HG02610 (cell line): ENCODE data around the gene TMEM204.

ENCODE experiments used
- ATAC-seq: cut with Tn5 transposase; IDR thresholded peaks from one replicate; pipeline ENCODE4 v1.9.1; 2021; ENCODE audit warnings: mild to moderate bottlenecking, moderate library complexity; ENCODE audit not compliant: unreplicated experiment

TMEM204 gene

DNA sequence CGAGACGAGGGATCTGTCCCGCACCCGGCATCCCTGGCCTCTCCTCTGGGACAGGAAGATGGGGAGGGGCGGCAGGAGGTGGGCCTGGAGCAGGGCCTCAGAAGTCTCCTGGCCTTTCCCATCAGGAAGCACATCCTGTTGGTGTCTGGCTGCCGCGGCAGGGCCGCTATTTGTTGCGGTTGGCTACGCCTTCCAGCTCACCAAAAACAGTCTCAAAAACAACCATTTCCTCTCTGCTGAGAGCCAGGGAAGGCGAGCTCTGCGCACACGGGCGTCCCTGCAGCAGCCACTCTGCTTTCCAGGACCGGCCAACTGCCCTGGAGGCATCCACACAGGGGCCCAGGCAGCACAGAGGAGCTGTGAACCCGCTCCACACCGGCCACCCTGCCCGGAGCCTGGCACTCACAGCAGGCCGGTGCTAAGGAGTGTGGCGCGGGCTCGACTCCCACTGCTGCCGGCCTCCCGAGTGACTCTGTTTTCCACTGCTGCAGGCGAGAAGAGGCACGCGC, at the start of gene TMEM204:
Gene TMEM204, plus strand, starts transcription at position 224 of the 509 bp plus-strand sequence. CDS start 610 bp downstream, outside the sequence.
- ATAC-seq: no peak

DNA sequence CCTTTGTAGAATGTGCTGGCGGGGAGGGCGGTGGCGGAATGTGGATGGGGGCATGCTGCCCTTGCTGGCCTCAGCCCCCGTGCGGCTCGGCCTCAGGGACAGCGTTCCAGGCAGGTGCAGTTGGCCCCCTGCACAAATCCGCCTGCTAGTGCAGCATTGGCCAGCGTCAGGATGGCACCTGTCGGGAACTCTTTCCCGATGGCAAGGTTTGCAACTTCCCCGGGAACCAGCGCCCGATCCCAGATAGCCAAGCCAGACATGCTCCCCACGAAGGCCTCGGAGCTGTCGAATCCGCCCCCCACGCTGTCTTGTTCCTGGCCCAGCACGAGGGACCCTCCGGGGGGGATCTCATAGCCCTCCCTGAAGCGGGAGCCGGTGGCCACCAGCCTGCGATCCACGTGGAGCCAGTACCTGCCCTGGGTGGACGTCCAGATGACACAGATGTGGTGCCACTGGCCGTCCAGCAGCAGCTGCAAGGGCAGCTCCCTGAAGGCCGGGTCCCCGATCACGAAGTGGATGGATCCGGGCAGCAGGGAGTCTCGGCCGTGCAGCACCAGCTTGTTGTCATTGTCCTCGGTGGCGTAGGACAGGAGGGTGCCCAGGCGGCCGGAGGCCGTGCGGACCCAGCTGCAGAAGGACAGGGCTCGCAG, 47.5 kb upstream of the TMEM204 start:
- ATAC-seq: no peak

DNA sequence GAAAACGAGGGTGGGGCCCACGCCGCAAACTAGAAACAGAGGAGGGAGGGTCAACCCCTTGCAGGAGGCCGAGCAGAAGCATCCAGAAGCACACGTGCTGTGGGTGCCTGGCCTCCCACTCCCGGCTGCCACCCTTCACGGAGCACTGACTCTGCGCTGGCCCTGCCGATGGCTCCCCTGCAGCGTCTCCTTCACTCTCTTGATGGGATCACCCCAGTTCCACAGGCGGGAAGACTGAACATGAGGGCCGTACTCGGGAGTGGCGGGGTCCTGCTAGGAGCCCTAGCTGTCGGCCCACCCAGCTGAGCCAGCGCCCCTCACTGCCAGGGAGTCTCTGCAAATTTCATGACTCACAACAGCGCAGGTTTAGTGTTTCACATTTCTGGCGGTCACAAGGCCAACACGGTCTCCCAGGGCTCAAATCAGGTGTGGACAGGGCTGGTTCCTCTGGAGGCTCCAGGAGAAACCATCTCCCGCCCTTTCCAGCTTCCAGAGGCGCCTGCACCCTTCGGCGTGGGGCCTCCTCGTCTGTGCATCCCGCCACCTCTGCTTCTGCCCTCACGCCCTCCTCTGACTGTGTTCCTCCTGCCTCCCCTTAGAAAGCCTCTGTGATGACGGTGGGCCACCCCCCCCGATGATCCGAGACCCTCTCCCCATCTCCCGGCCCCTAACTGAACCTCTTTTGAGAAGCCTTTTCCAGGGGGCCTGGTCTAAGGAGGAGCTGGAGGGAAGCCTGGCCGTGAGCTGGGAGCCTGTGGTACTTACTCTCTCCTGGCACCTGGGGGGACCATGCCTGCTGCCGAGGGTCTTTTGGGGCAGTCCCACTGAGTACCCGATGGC, 46.7 kb upstream of the TMEM204 start:
- ATAC-seq: no peak

DNA sequence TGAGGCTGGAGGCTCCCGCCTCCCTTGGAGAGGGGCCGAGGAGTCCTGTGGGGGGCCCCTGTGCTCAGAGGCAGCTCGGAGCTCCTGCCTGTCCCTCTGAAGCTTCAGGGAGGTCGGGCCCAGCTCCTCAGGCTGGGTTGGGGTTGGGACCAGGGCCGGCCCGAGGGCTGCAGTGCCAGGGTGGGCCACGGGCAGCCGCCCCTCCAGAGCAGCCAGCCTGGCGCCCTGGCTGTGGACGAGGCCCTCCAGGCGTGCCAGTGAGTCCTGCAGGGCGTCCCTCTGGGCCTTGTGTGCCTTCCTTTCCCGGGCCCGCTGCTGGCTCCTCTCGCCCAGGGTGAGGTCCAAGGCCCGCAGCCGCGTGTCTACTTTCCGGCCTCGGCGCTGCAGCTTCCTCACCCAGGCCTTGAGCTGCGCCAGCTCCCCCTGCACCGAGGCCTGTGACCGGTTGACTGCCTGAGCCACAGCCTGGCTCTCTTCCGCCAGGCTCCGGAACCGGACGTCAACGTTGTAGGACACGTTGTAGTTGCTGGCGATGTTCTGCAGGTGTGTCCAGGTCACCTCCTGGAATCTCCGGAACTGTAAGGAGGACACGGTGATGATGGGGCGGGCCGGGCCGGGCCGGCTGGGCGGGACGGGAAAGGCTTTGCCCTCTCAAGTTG, 45.9 kb upstream of the TMEM204 start:
- ATAC-seq: no peak

DNA sequence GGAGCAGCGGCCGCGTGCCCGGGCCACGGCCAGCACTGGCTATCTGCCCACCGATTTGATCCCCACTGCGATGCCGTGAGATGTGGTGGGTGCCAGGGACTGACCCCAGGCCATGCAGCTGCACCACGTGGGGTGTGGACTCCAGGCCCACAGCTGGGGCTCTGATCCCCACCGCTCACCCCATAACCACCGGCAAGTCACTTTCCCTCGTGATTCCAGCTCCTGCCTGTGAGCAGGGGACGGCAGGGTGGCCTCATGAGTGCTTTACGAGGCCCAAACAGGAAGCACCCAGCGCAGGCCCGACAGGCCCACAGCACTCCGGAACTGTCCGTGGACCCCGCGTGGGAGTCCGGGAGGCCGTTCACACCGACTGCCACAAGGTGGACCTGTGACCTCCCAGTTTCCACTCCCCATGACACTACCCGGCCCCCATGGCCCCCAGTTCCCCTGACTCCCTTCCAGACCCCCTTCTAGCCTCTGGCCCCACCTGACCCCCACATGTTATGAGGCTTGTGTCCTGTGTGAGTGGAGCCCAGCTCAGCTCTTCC, 45.3 kb upstream of the TMEM204 start:
- ATAC-seq: no peak

DNA sequence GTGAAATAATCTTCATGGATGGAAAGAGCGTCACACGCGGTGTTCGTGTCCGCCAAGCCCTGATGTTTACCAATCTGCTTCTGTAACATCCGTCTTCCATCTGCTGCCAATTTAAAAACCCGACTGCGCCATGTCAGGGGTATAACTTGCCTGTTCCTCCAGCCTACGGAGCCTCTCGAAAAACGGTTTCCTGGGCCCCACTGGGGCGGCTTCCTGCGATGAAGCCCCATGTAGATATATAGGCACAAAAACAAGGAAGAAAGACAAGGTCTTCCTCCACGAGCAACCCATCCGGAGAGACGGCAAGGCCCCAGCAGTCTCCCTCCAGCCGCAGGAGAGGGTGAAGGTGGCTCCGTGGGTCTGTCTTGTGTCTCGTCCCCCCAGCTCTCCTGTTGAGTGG, 44.8 kb upstream of the TMEM204 start, which contains the start of gene PTX4:
Gene PTX4, minus strand, starts transcription at position 326 of the 400 bp plus-strand sequence. Its CDS starts 35 bp downstream, at position 291.
- ATAC-seq: no peak

DNA sequence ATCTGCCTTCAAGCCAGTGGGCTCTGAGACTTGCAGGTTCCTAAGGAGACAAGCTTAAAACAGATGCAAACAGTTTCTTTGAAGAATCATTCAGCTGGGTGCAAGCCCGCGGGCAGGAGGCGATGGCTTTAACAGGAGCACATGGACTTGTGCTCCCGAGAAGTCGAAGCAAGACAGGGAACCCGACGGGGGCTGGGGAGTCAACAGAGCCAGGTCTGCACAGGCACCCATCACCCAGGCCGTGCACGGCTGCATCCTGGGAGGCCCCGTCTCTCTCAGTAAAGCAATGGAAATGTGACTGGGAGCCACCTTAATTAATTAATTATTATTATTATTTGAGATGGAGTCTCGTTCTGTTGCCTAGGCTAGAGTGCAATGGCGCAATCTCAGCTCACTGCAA, 44.4 kb upstream of the TMEM204 start:
- ATAC-seq: no peak

DNA sequence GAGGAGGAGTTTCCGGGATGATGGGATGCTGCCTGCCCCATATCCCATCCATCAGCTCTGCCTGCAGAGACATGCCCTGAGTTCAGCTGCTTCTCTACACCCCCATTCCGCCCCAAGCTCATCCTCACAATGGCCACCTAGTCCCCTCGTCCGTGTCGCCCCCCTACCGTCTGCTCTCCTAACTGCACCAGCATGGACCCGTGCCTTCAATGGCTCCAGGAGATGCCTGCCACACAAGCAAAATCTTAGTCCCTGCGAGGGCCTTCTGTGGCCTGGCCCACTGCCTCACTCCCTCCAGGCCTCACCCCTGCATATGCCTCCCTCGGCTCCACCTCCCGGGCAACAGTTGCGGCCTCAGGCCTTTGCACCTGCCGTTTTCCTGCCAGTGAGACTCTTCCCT, 42.1 kb upstream of the TMEM204 start:
- ATAC-seq: no peak

DNA sequence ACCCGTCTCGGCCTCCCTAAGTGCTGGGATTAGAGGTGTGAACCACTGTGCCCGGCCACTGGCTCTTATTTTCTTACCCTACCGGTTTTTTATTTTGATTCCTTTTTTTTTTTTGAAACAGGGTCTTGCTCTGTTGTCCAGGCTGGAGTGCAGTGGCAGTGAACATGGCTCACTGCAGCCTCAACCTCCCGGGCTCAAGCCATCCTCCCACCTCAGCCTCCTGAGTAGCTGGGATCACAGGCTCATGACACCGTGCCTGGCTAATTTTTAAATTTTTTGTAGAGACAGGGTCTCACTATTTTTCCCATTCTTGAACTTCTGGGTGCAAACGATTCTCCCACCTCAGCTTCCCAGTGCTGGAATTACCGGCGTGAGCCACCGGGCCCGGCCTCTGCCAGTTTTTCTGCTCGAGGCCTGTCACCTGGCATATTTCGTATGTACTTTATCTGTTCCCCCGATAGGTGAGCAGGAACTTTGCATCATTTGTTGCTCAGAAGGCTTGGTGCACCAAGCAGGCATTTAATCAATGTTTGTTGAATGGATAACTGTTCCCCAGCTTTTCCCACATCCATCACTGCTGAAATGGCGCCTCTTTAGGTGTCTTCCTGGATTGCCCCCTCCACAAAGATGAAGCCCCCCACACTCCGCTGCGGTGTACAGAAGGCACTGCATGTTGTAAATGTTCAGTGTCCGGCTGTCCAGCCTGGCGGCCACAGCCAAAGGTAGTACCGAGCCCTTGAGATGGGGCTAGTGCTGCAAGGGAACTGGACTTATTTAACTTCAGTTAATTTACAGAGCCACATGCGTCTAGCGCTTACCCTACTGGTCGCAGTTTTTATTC, 41.2 kb upstream of the TMEM204 start:
- ATAC-seq: no peak

DNA sequence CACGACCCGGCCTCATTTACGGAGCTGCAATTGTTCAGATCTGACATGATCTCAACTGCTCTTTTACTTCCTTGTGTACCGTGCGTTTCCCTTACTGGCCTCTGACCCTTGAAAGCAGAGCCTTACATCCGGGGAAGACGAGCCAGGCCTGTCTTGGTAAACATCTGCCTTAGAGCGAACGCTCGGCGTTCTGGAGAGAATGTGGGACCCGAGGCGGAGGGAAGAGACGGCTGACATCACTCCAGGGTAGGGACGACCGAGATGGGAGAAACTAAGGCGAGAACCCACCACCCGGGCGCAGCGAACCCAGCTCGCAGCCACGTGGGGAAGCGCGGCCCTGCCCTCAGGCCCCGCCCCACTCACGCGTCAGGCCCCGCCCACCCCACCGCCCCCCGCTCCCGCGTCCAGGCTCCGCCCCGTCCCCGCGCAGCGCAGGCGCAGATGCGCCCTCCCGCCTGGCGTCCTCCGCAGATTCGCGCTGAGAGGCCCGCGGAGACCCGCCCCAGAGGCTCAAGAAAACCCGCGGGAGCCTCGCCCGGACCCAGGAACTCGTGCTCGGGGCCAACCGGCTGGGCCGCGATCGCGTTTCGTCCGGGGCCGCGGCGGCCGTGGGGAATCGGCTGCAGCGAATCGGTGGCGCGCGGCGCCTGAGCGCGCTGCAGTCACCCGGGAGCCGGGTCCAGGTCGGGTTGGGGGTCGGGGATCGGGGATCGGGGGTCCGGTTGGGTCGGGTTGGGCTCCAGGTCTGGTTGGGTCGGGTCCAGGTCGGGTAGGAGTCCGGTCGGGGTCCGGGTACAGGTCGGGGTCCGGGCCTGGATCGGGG, 40.3 kb upstream of the TMEM204 start, which contains the start of gene TELO2:
Gene TELO2, plus strand, starts transcription at position 438 of the 823 bp plus-strand sequence. CDS start 922 bp downstream, outside the sequence.
- peak; percentile 74 for ATAC-seq

DNA sequence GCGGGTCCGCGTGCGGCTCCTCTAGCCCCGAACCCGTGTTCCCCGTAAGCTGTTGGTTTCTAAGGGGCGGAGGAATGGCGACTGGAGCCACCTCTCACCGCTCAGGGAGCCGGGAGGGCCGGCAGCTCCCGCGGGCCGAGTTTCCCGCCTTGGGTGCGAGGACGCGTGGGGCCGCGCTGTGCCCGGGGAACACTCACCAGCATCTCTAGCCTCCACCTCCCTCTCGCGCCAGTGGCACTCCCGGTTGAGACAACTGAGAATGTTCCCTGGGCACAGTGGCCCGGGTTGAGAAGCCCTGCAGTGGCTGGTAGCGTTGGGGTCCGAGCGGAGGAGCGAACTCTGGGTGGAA, 39.7 kb upstream of the TMEM204 start:
- ATAC-seq: no peak

DNA sequence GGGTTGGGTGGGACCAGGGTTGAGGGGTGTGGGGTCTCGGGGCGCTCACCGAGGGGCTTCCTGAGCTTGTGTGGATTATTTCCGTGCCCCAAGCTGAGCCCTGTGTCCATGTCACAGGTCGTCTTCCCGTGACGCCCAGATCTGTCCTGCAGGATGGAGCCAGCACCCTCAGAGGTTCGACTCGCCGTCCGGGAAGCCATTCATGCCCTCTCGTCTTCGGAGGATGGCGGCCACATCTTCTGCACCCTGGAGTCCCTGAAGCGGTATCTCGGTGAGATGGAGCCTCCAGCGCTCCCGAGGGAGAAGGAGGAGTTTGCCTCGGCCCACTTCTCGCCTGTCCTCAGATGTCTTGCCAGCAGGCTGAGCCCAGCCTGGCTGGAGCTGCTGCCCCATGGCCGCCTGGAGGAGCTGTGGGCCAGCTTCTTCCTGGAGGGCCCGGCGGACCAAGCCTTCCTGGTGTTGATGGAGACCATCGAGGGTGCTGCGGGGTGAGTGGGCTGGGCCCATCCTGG, 39.3 kb upstream of the TMEM204 start:
- no peak for ATAC-seq

DNA sequence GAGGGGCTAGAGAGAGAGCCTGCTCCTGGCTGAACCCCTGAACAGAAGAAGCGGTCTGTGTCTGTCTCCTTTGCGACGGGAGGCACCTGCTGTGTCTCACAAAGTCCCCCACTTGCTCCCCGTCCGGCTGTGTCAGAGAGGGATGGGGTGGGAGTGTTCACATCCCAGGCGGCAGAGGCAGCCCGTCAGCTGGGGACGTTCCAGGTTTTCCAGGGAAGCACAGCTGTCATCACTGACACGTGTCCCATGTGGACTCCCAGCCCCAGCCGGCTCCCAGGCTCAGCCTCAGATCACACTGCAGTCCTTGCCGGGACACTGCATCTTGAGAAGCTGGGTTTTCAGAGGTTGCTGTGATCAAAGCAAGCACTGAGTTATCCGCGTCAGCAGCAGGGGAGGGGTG, 38.8 kb upstream of the TMEM204 start:
- ATAC-seq: no peak

DNA sequence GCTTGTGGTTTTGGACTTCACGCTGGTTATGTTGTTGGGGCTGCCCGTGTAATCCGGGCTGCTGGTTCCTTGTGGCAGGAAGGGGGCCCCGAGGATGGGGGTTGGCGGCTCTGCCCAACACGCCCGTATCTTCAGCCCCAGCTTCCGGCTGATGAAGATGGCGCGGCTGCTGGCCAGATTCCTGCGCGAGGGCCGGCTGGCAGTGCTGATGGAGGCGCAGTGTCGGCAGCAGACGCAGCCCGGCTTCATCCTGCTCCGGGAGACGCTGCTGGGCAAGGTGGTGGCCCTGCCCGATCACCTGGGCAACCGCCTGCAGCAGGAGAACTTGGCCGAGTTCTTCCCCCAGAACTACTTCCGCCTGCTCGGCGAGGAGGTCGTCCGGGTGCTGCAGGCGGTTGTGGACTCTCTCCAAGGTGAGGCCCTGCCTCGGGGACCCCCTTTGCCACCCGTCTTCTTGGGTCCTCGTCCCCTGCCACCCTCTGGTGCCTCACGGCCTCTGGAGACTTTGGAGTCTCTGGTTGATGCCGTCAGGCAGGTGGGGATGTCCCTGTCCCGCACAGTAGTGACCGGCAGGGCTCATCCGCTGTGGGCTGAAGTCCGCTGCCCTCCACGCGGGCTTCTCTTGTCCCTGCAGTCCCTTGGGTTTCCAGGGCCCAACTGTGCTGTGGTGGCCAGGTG, 38.1 kb upstream of the TMEM204 start:
- no peak for ATAC-seq

DNA sequence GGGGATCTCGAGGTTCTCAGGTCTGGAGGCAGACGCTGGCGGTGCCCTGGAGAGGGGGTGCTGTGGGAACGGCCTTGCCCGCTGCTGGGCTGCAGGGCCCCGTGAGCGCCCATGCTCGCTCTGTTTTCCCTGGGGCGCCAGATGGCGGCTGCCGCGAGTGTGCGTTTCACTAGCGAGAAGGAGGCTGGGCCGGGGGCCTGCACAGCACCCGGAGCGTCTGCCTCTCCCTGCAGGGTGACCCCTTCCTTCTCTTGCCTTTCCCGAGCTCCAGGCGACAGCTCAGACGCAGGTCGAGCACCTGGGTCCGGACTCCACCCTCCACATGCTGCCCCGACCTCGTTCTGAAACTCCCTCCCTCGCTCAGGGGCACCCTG, 37.6 kb upstream of the TMEM204 start:
- no peak for ATAC-seq

DNA sequence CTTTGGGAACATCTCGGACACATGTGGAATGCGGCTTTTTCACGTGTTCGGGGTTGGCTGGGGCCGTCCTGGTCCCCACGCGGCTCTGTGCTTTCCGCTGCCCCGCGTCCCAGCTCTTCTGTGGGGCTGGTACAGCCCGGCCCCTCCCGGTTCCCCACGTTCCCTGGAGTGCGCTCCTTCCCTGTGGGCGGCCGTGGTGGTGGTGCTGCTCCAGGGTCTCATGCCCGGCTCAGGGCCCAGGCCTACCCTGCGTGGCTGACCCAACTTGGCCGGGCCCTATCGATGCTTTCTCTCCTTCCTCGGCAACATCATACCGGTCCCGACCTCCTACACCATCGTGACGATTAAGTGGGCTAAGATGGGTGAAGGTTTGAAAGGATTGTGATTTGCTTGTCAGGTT, 37.0 kb upstream of the TMEM204 start:
- ATAC-seq: no peak

DNA sequence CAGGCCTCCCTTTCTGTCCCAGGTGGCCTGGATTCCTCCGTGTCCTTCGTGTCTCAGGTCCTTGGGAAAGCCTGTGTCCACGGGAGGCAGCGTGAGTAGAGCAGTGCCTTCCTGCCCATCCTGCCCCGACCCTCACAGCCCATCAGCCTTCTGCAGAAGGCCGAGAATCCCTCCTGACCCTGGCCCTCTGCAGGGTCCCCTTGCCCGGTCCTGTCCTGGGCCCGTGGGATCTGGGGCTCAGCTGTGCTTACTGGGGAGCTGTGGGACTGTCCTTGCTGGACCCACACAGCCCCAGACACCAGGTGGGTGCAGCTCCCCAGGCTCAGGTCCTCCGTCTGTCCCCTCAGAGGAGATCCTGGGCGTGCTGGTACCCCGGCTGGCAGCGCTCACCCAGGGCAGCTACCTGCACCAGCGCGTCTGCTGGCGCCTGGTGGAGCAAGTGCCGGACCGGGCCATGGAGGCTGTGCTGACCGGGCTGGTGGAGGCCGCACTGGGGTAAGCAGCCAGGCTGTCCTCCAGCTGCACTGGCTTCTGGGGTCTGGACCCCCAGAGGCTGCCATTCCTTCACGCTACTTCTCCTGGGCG, 36.4 kb upstream of the TMEM204 start:
- no peak for ATAC-seq

DNA sequence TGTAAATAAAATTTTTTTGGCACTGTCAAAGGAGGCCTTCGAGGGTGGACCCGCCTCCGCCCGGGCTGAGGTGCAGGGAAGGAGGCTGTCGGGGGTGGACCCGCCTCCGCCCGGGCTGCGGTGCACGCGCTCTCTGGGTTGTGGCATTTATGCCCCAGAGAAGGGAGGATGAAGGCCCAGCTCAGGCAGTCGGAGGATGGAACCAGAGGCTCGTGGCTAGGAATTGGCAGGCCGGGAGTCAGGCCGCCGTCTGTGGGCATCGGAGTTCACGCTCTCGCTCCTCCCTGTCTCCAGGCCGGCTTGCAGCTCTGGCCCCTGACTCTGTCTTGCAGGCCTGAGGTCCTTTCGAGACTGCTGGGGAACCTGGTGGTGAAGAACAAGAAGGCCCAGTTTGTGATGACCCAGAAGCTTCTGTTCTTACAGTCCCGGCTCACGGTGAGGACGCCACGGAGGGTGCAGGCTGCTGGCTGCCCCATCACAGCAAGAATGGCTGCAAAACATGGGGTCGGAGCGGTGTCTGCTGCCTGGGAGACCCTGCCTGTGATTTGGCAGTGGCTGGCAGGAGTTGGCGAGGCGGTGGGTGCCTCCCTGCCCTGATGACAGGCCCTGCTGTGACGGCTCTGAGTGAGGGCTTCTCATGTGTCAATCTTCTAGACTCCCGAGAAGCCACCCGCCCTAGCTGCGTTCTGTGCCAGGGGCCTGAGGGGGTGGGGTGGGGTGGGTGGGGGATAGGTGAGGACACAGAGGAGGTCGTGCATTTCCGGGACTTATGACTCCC, 34.4 kb upstream of the TMEM204 start:
- no peak for ATAC-seq
